Parathyroid adenoma (tissue), 2 donors: ENCODE results near the gene LCT.

Experiments used
- H2AFZ ChIP-seq: fragments of 300-600 bp; sonication (generic); one replicate; pipeline ENCODE4 v1.7.0; 2017; ENCODE audit warnings: antibody characterized with exemption, mild to moderate bottlenecking
- H3K27ac ChIP-seq: fragments of 300-600 bp; sonication (generic); one replicate; pipeline ENCODE4 v1.7.0; 2017
- H3K27me3 ChIP-seq: fragments of 300-600 bp; sonication (generic); one replicate; pipeline ENCODE4 v1.7.0; 2017; ENCODE audit warnings: low read length; ENCODE audit not compliant: control insufficient read depth, insufficient read depth
- H3K36me3 ChIP-seq: fragments of 300-600 bp; sonication (generic); one replicate; pipeline ENCODE4 v1.7.0; 2017; ENCODE audit warnings: low read length; ENCODE audit not compliant: control insufficient read depth, insufficient read depth
- H3K4me1 ChIP-seq: fragments of 300-600 bp; sonication (generic); one replicate; pipeline ENCODE4 v1.7.0; 2017; ENCODE audit warnings: control low read depth
- H3K4me2 ChIP-seq: fragments of 300-600 bp; sonication (generic); one replicate; pipeline ENCODE4 v1.7.0; 2017; ENCODE audit warnings: low read length
- H3K4me3 ChIP-seq: fragments of 300-600 bp; sonication (generic); one replicate; pipeline ENCODE4 v1.7.0; 2017; ENCODE audit warnings: low read depth, low read length
- H3K79me2 ChIP-seq: fragments of 300-600 bp; sonication (generic); one replicate; pipeline ENCODE4 v1.7.0; 2017; ENCODE audit warnings: control low read depth
- H3K9ac ChIP-seq: fragments of 300-600 bp; sonication (generic); one replicate; pipeline ENCODE4 v1.7.0; 2017; ENCODE audit warnings: mild to moderate bottlenecking
- H3K9me3 ChIP-seq: fragments of 300-600 bp; sonication (generic); one replicate; pipeline ENCODE4 v1.7.0; 2017; ENCODE audit warnings: low read length; ENCODE audit not compliant: control insufficient read depth
- TF ChIP-seq, protein P1 (sequence below): fragments of 300-600 bp; sonication (generic); IDR thresholded peaks from one replicate; pipeline ENCODE4 v1.7.0; 2017; ENCODE audit warnings: antibody characterized with exemption, mild to moderate bottlenecking
- donor health status: primary hyperparathyroidism.

The LCT gene

DNA sequence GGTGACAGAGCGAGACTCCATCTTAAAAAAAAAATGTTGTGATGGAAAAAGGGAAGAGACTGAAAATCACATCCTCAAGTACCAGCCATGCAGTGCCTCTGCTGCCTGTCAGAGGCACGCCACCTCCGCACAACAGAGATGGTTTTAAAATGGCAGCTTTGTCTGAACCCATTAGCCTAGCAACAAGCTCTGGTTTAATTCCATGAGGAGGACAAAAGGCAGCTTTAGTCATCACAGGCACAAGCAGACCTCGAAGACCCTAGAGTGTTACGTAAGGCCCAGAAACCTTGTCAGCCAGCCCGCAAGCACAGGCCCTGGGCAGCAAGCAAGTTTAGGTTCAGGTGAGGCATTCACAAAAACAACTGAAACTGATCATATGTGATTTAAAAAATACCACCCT lies 10.4 kb downstream of the LCT start:
- Histone ChIP-seq H3K27ac (no peak overlapping the region), H3K79me2 (no peaks in the 10 kb centered on the region)
- TF ChIP-seq, protein P1, sequence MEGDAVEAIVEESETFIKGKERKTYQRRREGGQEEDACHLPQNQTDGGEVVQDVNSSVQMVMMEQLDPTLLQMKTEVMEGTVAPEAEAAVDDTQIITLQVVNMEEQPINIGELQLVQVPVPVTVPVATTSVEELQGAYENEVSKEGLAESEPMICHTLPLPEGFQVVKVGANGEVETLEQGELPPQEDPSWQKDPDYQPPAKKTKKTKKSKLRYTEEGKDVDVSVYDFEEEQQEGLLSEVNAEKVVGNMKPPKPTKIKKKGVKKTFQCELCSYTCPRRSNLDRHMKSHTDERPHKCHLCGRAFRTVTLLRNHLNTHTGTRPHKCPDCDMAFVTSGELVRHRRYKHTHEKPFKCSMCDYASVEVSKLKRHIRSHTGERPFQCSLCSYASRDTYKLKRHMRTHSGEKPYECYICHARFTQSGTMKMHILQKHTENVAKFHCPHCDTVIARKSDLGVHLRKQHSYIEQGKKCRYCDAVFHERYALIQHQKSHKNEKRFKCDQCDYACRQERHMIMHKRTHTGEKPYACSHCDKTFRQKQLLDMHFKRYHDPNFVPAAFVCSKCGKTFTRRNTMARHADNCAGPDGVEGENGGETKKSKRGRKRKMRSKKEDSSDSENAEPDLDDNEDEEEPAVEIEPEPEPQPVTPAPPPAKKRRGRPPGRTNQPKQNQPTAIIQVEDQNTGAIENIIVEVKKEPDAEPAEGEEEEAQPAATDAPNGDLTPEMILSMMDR: no peak

DNA sequence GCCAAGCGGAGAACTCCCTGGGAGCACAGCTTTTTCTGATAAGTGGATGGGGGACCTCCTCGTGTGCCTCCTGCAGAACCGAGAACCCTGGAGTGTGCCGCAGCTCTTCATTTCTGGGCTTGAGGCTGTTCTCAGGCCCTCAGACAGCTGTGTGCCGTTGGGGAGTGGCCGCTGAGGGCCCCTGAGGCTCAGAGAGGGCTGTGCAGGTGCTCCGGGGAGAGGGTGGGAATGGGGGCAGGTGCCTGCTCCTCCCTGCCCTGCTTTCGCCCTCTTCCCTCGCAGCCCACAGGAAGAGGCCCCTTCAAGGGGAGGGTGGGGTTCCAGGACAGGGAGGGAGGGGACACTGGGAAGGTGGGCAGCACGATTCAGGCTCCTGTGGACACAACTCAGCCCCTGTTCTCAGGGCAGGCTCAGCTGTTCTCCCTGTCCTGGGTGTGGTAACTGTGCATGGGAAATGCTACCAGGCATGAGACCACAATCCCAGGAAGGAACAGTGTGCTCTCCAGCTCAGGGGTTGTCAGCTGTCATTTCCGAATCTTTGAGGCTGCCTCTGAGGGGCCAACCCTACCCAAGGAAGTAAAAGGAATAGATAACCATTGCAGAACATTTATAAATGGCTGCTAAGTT lies 11.3 kb downstream of the LCT start:
- TF ChIP-seq, protein P1: no peak
- Histone ChIP-seq H2AFZ (no peak overlapping the region), H3K36me3 (no peaks in the 10 kb centered on the region), H3K4me1 (no peaks in the 10 kb centered on the region), H3K9ac (no peak overlapping the region), H3K79me2 (no peaks in the 10 kb centered on the region), H3K9me3 (no peaks in the 10 kb centered on the region), H3K27me3 (no peaks in the 10 kb centered on the region), H3K4me2 (no peak overlapping the region), H3K27ac (no peak overlapping the region), H3K4me3 (no peak overlapping the region)

More for the DNA sequence above, 10.4 kb downstream of the LCT start:
- H3K36me3 ChIP-seq: no peaks in the 10 kb centered on the region
- no peak overlapping the region for H3K4me2 ChIP-seq
- no peaks in the 10 kb centered on the region for H3K27me3 ChIP-seq
- H3K4me3 ChIP-seq: no peak overlapping the region
- no peaks in the 10 kb centered on the region for H3K4me1 ChIP-seq
- no peak overlapping the region for H3K9ac ChIP-seq
- no peaks in the 10 kb centered on the region for H3K9me3 ChIP-seq
- no peak overlapping the region for H2AFZ ChIP-seq

DNA sequence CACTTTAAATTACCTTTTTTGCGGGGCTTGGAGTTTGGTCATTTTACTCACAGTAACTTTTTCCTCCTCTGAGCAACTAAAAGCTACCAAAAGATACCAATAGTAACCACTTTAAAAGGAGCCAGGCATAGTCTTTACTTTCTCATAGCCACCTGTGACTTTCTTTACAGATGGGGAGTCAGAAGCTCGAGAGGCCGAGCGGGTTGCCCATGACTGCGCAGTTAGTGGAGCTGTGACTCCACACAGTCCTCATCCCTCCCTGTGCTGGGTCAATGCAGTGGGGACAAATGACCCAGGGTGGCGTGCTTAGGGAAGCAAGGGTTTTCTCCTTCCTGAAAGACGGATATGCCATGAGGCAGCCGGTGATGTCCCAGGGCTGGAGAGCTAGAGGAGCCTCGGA lies 11.9 kb downstream of the LCT start:
- Histone ChIP-seq H3K4me2 (no peak overlapping the region), H3K9ac (no peak overlapping the region), H3K9me3 (no peaks in the 10 kb centered on the region), H3K4me3 (no peak overlapping the region), H3K27me3 (no peaks in the 10 kb centered on the region), H3K36me3 (no peaks in the 10 kb centered on the region), H3K27ac (no peak overlapping the region), H3K4me1 (no peaks in the 10 kb centered on the region), H2AFZ (no peak overlapping the region), H3K79me2 (no peaks in the 10 kb centered on the region)
- TF ChIP-seq, protein P1: no peak

DNA sequence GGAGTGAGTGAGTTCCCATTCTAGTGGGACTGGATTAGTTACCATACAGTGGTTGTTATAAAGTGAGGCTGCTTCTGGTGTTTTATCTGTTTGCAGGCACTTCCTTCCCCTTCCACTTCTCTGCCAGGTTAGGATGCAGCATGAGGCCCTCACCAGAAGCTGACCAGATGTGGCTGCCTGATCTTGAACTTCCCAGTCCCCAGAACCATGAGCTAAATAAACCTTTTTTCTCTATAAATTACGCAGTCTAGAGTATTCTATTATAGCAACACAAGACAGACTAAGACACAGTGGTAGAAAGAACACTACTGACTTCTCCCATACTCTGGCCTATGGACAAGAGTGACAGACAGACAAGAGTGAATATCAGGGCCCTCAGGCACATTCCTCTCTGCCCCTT lies 14.1 kb downstream of the LCT start:
- no peaks in the 10 kb centered on the region for H3K79me2 ChIP-seq
- H3K36me3 ChIP-seq: no peaks in the 10 kb centered on the region
- H3K27me3 ChIP-seq: no peaks in the 10 kb centered on the region
- TF ChIP-seq, protein P1: no peak
- H3K4me3 ChIP-seq: no peak overlapping the region
- H3K27ac ChIP-seq: no peak overlapping the region
- H2AFZ ChIP-seq: no peak overlapping the region
- H3K9ac ChIP-seq: no peak overlapping the region
- no peak overlapping the region for H3K4me2 ChIP-seq
- H3K9me3 ChIP-seq: no peaks in the 10 kb centered on the region
- H3K4me1 ChIP-seq: no peaks in the 10 kb centered on the region

DNA sequence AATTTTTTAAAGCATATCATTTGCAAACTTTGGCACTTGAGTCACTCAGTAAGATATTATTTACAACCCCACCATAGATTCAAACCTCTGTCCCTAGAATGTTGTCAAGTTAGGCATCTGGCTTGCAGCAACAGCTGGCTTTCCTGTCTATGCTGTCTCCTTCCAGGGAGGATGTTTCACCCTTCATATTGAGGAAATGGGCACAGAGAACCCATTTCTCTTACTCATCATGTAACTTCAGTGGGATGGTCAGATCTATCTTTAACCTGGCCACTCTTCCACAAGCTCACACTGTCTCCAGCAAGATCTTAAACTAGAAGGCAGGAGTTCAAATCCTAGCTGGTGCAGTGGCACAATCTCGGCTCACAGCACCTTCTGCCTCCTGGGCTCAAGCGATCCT lies 15.8 kb downstream of the LCT start:
- no peak overlapping the region for H3K4me3 ChIP-seq
- H3K9ac ChIP-seq: no peak overlapping the region
- H3K27me3 ChIP-seq: no peaks in the 10 kb centered on the region
- H3K9me3 ChIP-seq: no peaks in the 10 kb centered on the region
- TF ChIP-seq, protein P1: no peak
- no peak overlapping the region for H2AFZ ChIP-seq
- H3K4me1 ChIP-seq: no peaks in the 10 kb centered on the region
- H3K27ac ChIP-seq: no peak overlapping the region
- H3K36me3 ChIP-seq: no peaks in the 10 kb centered on the region
- no peak overlapping the region for H3K4me2 ChIP-seq
- no peaks in the 10 kb centered on the region for H3K79me2 ChIP-seq
